HTERT RPE-1 (cell line): ENCODE results near the gene ZBTB20.
"Not testable (repeated sequence)": the region's sequence is repeated elsewhere in the genome, so short reads cannot be mapped to it uniquely, and the experiment has no call there.

Experiments used
- in situ Hi-C: fragments of 300-500 bp; cut with MboI; formaldehyde crosslinking; loops from 4 replicates; pipeline ENCODE4 v1.14.3; 2020; ENCODE audit warnings: low sequenced_read_pairs

ZBTB20 gene

GRCh38 chr3:114685161-114685560, 461.9 kb downstream of the ZBTB20 start:
- in situ Hi-C loops = no loop called here

- in situ Hi-C loops = no loop called here
These were observed 466.8 kb downstream of the ZBTB20 start for GRCh38 chr3:114680299-114680698.

GRCh38 chr3:114679773-114680172, 467.3 kb downstream of the ZBTB20 start:
- in situ Hi-C loops = not testable (repeated sequence)

GRCh38 chr3:114675104-114675503, 472.0 kb downstream of the ZBTB20 start:
- in situ Hi-C loops = no loop called here

GRCh38 chr3:114674036-114674435, 473.1 kb downstream of the ZBTB20 start:
- in situ Hi-C loops = no loop called here

- in situ Hi-C loops = no loop called here
These were observed 473.6 kb downstream of the ZBTB20 start for GRCh38 chr3:114673481-114673880.

GRCh38 chr3:114672692-114673447, 474.2 kb downstream of the ZBTB20 start:
- in situ Hi-C loops = no loop called here

GRCh38 chr3:114671741-114672510, 475.2 kb downstream of the ZBTB20 start:
- in situ Hi-C loops = no loop called here

- in situ Hi-C loops = no loop called here
These were observed 477.5 kb downstream of the ZBTB20 start for GRCh38 chr3:114669614-114670013.

- in situ Hi-C loops = no loop called here
These were observed 479.0 kb downstream of the ZBTB20 start for GRCh38 chr3:114668099-114668498.

- in situ Hi-C loops = no loop called here
These were observed 480.5 kb downstream of the ZBTB20 start for GRCh38 chr3:114666623-114667022.

GRCh38 chr3:114664006-114664405, 483.1 kb downstream of the ZBTB20 start:
- in situ Hi-C loops = no loop called here

GRCh38 chr3:114660808-114661207, 486.3 kb downstream of the ZBTB20 start:
- in situ Hi-C loops = no loop called here

GRCh38 chr3:114660124-114660523, 487.0 kb downstream of the ZBTB20 start:
- in situ Hi-C loops = no loop called here

- in situ Hi-C loops = no loop called here
These were observed 487.7 kb downstream of the ZBTB20 start for GRCh38 chr3:114659109-114660061.

- in situ Hi-C loops = no loop called here
These were observed 495.5 kb downstream of the ZBTB20 start for GRCh38 chr3:114651555-114651954.

GRCh38 chr3:114650808-114651207, 496.3 kb downstream of the ZBTB20 start:
- in situ Hi-C loops = no loop called here

GRCh38 chr3:114649331-114649730, 497.8 kb downstream of the ZBTB20 start:
- in situ Hi-C loops = no loop called here

- in situ Hi-C loops = no loop called here
These were observed 500.6 kb downstream of the ZBTB20 start for GRCh38 chr3:114646526-114646925.

- in situ Hi-C loops = no loop called here
These were observed 501.7 kb downstream of the ZBTB20 start for GRCh38 chr3:114645392-114645791.

GRCh38 chr3:114644367-114644766, 502.7 kb downstream of the ZBTB20 start:
- in situ Hi-C loops = no loop called here
